ENCODE results near the gene YDJC. TPM values are rescaled to one million over a fixed set of nuclear protein-coding genes. Genes with fewer than 3 reads are reported as not detected.
"Not testable (repeated sequence)": the region's sequence is repeated elsewhere in the genome, so short reads cannot be mapped to it uniquely, and the experiment has no call there.

Gene YDJC
- total RNA-seq, 2 donors from 2014 or later, result 39.7 to 48.8 TPM

DNA sequence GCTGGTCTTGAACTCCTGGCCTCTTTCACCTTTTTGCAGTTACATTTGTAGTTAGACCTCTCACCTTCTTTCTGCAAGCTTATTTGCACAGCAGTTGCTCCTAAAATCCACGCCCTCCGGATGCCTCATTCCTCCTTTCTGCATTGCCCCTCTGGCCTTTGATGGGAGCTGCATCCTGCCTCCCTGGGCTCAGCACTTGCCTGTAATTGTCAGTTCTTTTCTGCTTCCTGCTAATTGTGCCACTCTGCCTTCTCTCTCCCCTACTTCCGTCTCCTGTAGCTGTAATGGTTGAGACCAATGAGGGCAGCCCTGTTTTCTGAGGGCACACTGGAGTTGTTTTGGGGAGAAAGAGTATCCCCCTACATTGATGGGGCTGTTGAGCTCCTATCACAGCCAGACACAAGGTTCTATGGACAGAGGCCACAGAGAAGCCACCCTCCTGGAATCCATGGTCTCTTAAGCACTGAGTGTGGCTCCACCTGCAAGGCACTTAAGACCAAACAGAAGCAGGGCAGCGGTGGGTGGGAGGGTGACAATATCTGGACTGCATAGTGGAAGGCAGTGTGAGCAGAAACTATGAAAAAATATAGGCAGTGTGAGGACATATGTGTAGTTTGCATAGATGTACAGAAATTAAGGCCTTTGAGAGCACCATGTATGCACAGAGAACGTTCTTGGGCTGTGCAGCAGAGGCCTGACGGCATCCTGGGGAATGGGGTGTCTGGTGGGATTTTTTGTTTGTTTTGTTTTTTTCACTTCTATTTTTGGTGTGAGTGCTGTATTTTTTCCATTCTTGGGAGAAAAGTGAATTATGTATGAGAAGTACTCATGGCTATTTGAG is 30.5 kb downstream of the YDJC start:
- peaks cover 29% of the 10 kb centered on the region for H3K4me1 Mint-ChIP-seq (ENCODE audit: low read depth)
- H3K27ac Mint-ChIP-seq, result peak overlapping the region; percentile 85
- no peaks in the 10 kb centered on the region for H3K9me3 Mint-ChIP-seq
- peaks cover 9 to 35% of the 10 kb centered on the region in 2 donors for H3K36me3 Mint-ChIP-seq (ENCODE audit: insufficient read depth in 2 of 2)
- H3K27me3 Mint-ChIP-seq (ENCODE audit: low read depth), result no peaks in the 10 kb centered on the region
- DNase-seq, result no peak
- no peak for ATAC-seq (replicated peaks in 1 of 2)
- H3K4me3 Mint-ChIP-seq, result no peak overlapping the region

GRCh38 chr22:21598302-21598701 is 31.5 kb downstream of the YDJC start:
- Mint-ChIP-seq H3K4me3 (no peak overlapping the region), H3K4me1 (ENCODE audit: low read depth) (peaks cover 38% of the 10 kb centered on the region), H3K27ac (peak overlapping the region; percentile 52), H3K27me3 (ENCODE audit: low read depth) (no peaks in the 10 kb centered on the region), H3K36me3 (ENCODE audit: insufficient read depth in 2 of 2) (peaks cover 15 to 45% of the 10 kb centered on the region in 2 donors), H3K9me3 (no peaks in the 10 kb centered on the region)
- ATAC-seq (replicated peaks in 1 of 2) (no peak), DNase-seq (no peak)

GRCh38 chr22:21596356-21597135 is 33.3 kb downstream of the YDJC start:
- not testable (repeated sequence) for H3K27ac Mint-ChIP-seq; H3K27me3 Mint-ChIP-seq (ENCODE audit: low read depth); H3K9me3 Mint-ChIP-seq; ATAC-seq (replicated peaks in 1 of 2); DNase-seq; H3K4me3 Mint-ChIP-seq
- peaks cover 38% of the 10 kb centered on the region for H3K4me1 Mint-ChIP-seq (ENCODE audit: low read depth)
- H3K36me3 Mint-ChIP-seq (ENCODE audit: insufficient read depth in 2 of 2), result peaks cover 16 to 42% of the 10 kb centered on the region in 2 donors

DNA sequence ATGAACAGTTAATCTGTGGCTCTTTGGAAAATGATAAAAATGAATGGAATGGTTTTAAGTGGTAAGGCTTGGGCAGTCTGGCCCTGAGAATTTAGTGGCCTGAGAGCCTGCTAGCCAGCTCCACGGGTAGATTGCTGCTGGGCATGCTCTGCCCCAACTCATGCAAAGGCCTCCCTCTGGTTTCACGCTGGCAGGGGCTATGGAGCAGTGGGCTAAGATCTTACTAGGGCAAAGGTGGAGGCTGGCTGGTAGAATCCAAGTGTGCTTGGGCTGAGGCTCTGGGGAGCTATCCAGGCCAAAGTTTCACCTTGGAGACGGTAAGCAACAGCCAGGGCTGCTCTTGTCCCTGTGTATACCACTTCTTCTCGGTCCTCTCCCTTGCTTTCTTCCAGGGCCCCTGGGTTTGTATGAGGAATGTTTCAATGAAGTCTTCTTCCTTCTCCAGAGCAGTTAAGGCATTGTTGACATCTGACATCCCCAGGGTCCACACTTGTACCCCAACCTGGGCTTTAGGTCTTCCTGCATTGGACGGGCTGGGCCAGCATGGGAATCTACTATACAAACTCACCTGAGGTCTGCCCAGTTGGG is 34.9 kb downstream of the YDJC start:
- DNase-seq (no peak), ATAC-seq (replicated peaks in 1 of 2) (peak in 1 of 2 donors; percentile 15)
- Mint-ChIP-seq H3K27ac (no peak overlapping the region), H3K4me1 (ENCODE audit: low read depth) (peaks cover 50% of the 10 kb centered on the region), H3K9me3 (no peaks in the 10 kb centered on the region), H3K36me3 (ENCODE audit: insufficient read depth in 2 of 2) (peaks cover 16 to 42% of the 10 kb centered on the region in 2 donors), H3K4me3 (no peak overlapping the region), H3K27me3 (ENCODE audit: low read depth) (no peaks in the 10 kb centered on the region)

- no peaks in the 10 kb centered on the region for H3K9me3 Mint-ChIP-seq
- H3K36me3 Mint-ChIP-seq (ENCODE audit: insufficient read depth in 2 of 2), result peaks cover 11 to 37% of the 10 kb centered on the region in 2 donors
- no peaks in the 10 kb centered on the region for H3K27me3 Mint-ChIP-seq (ENCODE audit: low read depth)
- no peak overlapping the region for H3K27ac Mint-ChIP-seq
- ATAC-seq (replicated peaks in 1 of 2) (no peak), DNase-seq (no peak)
- peaks cover 50% of the 10 kb centered on the region for H3K4me1 Mint-ChIP-seq (ENCODE audit: low read depth)
- H3K4me3 Mint-ChIP-seq, result no peak overlapping the region
Observed at GRCh38 chr22:21593406-21594232, 36.2 kb downstream of the YDJC start.

DNA sequence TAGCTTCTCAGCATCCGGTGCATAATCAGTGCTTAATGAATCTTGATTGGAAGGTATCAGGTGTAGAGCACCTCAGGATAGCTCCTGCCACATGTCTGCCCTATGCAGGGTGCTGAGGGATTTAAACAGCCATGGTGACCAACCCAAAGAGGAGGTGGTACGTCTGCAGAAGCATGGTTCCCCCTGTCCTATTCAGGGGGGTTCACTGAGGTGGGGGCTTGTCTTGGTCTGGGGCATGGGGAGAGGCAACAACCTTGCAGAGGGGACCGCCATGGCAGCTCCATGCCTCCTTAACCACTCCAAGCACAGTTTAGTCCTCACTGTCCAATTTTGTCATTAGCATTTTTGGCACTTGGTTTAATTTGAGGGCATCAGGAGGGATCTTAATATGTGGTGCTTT is 37.4 kb downstream of the YDJC start:
- Mint-ChIP-seq H3K4me1 (ENCODE audit: low read depth) (peaks cover 56% of the 10 kb centered on the region), H3K36me3 (ENCODE audit: insufficient read depth in 2 of 2) (peaks cover 11 to 33% of the 10 kb centered on the region in 2 donors), H3K27ac (no peak overlapping the region), H3K9me3 (no peaks in the 10 kb centered on the region), H3K27me3 (ENCODE audit: low read depth) (no peaks in the 10 kb centered on the region), H3K4me3 (no peak overlapping the region)
- DNase-seq (no peak), ATAC-seq (replicated peaks in 1 of 2) (no peak)

DNA sequence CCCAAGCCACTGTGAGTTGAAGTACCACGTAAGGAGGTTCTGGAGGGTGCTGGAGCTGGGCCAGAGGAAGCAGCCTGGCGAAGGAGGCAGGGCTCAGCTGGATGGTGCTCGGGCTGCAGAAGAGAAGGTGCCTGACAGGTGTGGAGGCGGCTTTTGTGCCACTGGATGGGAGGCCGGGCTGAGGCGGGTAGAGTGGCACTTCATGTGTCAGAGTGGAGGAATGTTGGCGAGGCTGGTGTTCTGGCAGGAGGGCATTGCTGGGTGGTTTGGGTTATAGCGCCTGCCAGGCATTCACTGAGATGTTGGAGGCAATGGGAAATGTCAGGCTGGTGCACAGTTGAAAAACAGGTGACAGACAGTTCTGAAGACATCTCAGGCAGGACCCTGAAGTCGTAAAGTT is 38.1 kb downstream of the YDJC start:
- Mint-ChIP-seq H3K27me3 (ENCODE audit: low read depth) (no peaks in the 10 kb centered on the region), H3K27ac (peak overlapping the region; percentile 15), H3K36me3 (ENCODE audit: insufficient read depth in 2 of 2) (peaks cover 11 to 31% of the 10 kb centered on the region in 2 donors), H3K4me3 (no peak overlapping the region), H3K4me1 (ENCODE audit: low read depth) (peaks cover 62% of the 10 kb centered on the region), H3K9me3 (no peaks in the 10 kb centered on the region)
- ATAC-seq (replicated peaks in 1 of 2) (no peak), DNase-seq (no peak)

DNA sequence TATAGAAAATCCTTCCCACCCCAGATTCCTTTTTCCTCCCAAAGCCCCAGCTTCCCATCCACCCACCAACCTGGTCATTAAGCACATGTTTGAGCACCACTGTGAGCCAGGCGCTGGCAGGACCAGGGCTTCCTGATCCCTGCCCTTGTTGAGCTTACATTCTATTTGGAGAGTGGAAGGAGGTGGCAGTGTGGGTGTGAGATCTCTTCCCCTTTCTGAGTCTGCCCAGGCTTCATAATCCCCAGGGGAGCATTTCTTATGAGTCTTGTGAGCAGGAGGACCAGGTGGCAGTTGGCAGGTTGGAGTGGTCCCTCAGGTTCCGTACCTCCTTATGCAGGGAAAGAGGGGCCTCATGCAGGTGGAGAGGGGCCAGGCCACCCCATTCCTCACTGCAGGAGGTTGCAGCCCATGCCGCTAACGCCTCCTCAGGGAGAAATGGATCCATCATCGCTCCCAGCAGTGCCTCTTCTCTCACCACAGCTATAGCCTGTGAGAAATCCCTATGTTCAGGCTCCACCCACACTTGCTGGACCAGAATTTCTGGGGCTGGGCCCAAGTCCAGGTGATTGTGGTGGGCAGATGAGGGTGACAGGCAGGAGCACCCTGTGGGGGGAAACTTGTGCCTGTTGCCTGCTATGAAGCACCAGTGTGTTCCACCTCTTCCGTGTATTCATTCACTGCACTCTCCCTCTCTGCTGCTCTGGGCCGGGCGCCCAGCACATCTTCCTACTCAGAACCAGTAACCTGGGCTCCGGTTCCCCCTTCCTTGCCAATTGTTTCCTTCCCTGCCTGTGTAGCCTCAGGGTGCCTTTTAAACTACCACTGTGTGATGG is 38.8 kb downstream of the YDJC start:
- ATAC-seq (replicated peaks in 1 of 2), result no peak
- Mint-ChIP-seq H3K36me3 (ENCODE audit: insufficient read depth in 2 of 2) (peaks cover 11 to 28% of the 10 kb centered on the region in 2 donors), H3K27ac (no peak overlapping the region), H3K4me1 (ENCODE audit: low read depth) (peaks cover 62% of the 10 kb centered on the region), H3K27me3 (ENCODE audit: low read depth) (no peaks in the 10 kb centered on the region), H3K9me3 (no peaks in the 10 kb centered on the region), H3K4me3 (no peak overlapping the region)
- DNase-seq, result no peak

- H3K9me3 Mint-ChIP-seq, result no peaks in the 10 kb centered on the region
- no peaks in the 10 kb centered on the region for H3K27me3 Mint-ChIP-seq (ENCODE audit: low read depth)
- DNase-seq, result no peak
- peak overlapping the region; percentile 45 for H3K27ac Mint-ChIP-seq
- peak overlapping the region; percentile 8 to 50 for H3K4me3 Mint-ChIP-seq
- H3K4me1 Mint-ChIP-seq (ENCODE audit: low read depth), result peaks cover 69% of the 10 kb centered on the region
- no peak for ATAC-seq (replicated peaks in 1 of 2)
- peaks cover 8 to 15% of the 10 kb centered on the region in 2 donors for H3K36me3 Mint-ChIP-seq (ENCODE audit: insufficient read depth in 2 of 2)
Observed at GRCh38 chr22:21589396-21589795, 40.4 kb downstream of the YDJC start.

DNA sequence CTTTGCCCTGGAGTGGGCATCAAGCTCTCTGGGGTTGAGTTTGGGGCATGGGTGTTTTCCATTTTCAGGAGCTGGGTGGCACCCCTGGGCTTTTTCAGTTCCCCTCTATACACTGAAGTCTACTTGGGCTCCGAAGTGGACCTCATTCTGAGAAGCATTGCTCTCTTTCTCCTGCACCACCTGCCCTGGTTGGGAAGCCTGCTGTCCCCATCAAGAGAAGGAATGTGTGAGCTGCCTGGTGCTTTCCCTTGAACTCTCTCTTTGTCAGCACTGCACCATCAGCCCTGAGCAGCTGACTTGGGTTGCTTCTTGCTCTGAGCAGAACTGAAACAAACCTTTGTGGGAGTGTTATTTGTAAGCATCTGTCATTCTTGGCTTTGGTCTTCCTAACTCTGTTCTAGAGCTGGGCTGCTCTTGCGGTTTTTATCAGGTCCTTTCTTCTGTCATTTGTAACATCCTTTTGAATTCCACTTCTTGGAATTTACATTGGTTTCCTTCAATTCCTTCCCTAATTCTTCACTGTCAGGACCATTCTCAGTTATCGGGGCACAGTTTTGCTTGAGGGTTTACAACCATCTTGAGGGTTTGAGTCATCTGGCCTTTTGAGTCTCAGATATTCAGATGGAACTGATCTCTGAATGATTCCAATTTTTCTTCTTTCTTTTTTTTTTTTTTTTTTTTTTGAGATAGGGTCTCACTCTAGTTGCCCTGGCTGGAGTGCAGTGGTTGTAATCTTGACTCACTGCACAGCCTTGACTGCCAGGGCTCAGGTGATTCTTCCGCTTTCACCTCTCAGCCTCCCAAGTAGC is 41.8 kb downstream of the YDJC start:
- peaks cover 0 to 1% of the 10 kb centered on the region in 2 donors for H3K36me3 Mint-ChIP-seq (ENCODE audit: insufficient read depth in 2 of 2)
- DNase-seq, result peak; percentile 61 to 71

GRCh38 chr22:21585389-21585788 is 44.4 kb downstream of the YDJC start:
- ATAC-seq (replicated peaks in 1 of 2) (no peak), DNase-seq (no peak)
- Mint-ChIP-seq H3K9me3 (no peaks in the 10 kb centered on the region), H3K36me3 (ENCODE audit: insufficient read depth in 2 of 2) (peaks cover 0 to 1% of the 10 kb centered on the region in 2 donors), H3K27ac (no peak overlapping the region), H3K4me1 (ENCODE audit: low read depth) (peaks cover 62% of the 10 kb centered on the region), H3K4me3 (no peak overlapping the region), H3K27me3 (ENCODE audit: low read depth) (no peaks in the 10 kb centered on the region)

More for the DNA sequence above, 41.8 kb downstream of the YDJC start:
- peaks cover 62% of the 10 kb centered on the region for H3K4me1 Mint-ChIP-seq (ENCODE audit: low read depth)
- H3K27me3 Mint-ChIP-seq (ENCODE audit: low read depth), result no peaks in the 10 kb centered on the region
- peak overlapping the region; percentile 44 to 58 for H3K4me3 Mint-ChIP-seq
- peak overlapping the region; percentile 4 for H3K27ac Mint-ChIP-seq
- H3K9me3 Mint-ChIP-seq, result no peaks in the 10 kb centered on the region
- peak; percentile 97 for ATAC-seq (replicated peaks in 1 of 2)
